Measurements from ENCODE around the gene PRDM8. TPM values are rescaled to one million over a fixed set of nuclear protein-coding genes. Genes with fewer than 3 reads are reported as not detected.

PRDM8 gene
- total and polyA plus RNA-seq, 2 of the 4 experiments (the other 2 are of a cell fraction) = 5.7 to 15.8 TPM

- H2BK120ac ChIP-seq (ENCODE audit: low read depth, low read length) = peak overlapping the region; percentile 42; the same call in 1 of the 2 replicates
- no peaks in the 10 kb centered on the region; the same call in 1 of the 2 replicates for H3K9me1 ChIP-seq (ENCODE audit: insufficient read depth, low read length)
- TF ChIP-seq POLR2A (IDR thresholded peaks at IDR 0.05; ENCODE audit: low read depth, low read length) (no peak), RAD21 (IDR thresholded peaks at IDR 0.05; ENCODE audit: low read length) (no peak), CTCF (conservative IDR thresholded peaks at IDR 0.05; ENCODE audit: low read depth, low read length) (no peak), CEBPB (IDR thresholded peaks at IDR 0.05; ENCODE audit: low read depth, low read length) (no peak), FOS (IDR thresholded peaks at IDR 0.05; ENCODE audit: low read depth, low read length) (no peak), RCOR1 (IDR thresholded peaks at IDR 0.05; ENCODE audit: insufficient replicate concordance, low read length) (no peak), SMC3 (IDR thresholded peaks at IDR 0.05; ENCODE audit: low read depth, low read length) (no peak), MAZ (IDR thresholded peaks at IDR 0.05; ENCODE audit: borderline replicate concordance, low read depth, low read length) (no peak), MXI1 (IDR thresholded peaks at IDR 0.05; ENCODE audit: borderline replicate concordance, low read depth, low read length) (no peak), ELK1 (IDR thresholded peaks at IDR 0.05; ENCODE audit: borderline replicate concordance, low read depth, low read length) (no peak)
- no peak overlapping the region for H2BK15ac ChIP-seq (ENCODE audit: low read depth, low read length)
- WGBS, 2 experiments (ENCODE audit: extremely low coverage in 2 of 2, insufficient read length in 1 of 2) = no CpG with 5 or more reads among the region's 2 CpGs
- H3K23ac ChIP-seq (ENCODE audit: low read depth, low read length) = peak overlapping the region; percentile 39; the same call in 1 of the 2 replicates
- no peak overlapping the region; the same call in 1 of the 2 replicates for H2AK5ac ChIP-seq (ENCODE audit: low read depth, low read length)
- H3K27ac ChIP-seq (ENCODE audit: insufficient read depth, low read length) = no peak overlapping the region
- no peaks in the 10 kb centered on the region; the same call in 1 of the 2 replicates for H3K4me1 ChIP-seq (ENCODE audit: control insufficient read depth, insufficient read depth, low read length)
- H3K36me3 ChIP-seq (ENCODE audit: control insufficient read depth, insufficient read depth, low read length) = no peaks in the 10 kb centered on the region
- H2AK9ac ChIP-seq (replicated peaks; ENCODE audit: low read depth, low read length, poor library complexity) = no peak overlapping the region
- H3K9me3 ChIP-seq (ENCODE audit: control insufficient read depth, insufficient read depth, low read length) = no peaks in the 10 kb centered on the region
- no peak overlapping the region for H4K5ac ChIP-seq (ENCODE audit: low read depth, low read length)
- H2BK5ac ChIP-seq (ENCODE audit: low read depth, low read length, poor library complexity, severe bottlenecking) = no peak overlapping the region
- H3K4me2 ChIP-seq (ENCODE audit: low read depth, low read length) = no peak overlapping the region; the same call in 1 of the 2 replicates
- no peak overlapping the region for H3K9ac ChIP-seq (ENCODE audit: low read depth, low read length)
- CTCF ChIA-PET = interaction anchor here (0.6 to 0.7 kb wide), 2 partner anchors 23 to 58 kb away, joined by 3 read pairs; no protein-coding TSS in a partner anchor
- no peak overlapping the region; the same call in 1 of the 2 replicates for H2BK20ac ChIP-seq (ENCODE audit: low read depth, low read length)
- intact Hi-C loops (cut with micrococcal nuclease) (no loop called here), dilution Hi-C loops (cut with HindIII; ENCODE audit: low sequenced_read_pairs, unreplicated experiment) (no loop called here), in situ Hi-C loops (cut with MboI; ENCODE audit: low sequenced_read_pairs) (loop anchor here (10.0 kb wide), 1 partner anchor 109 kb away; the partner anchor contains the start of gene CFAP299)
- H3K4ac ChIP-seq (ENCODE audit: low read depth, low read length) = no peak overlapping the region
- ATAC-seq (ENCODE audit: low read depth) = no peak
- H3K27me3 ChIP-seq (ENCODE audit: control insufficient read depth, insufficient read depth, low read length) = no peaks in the 10 kb centered on the region
- H3K14ac ChIP-seq (replicated peaks; ENCODE audit: low read depth, low read length) = 0 out of 2 replicates have a peak overlapping the region, but pooled peaks have one; percentile 1
- H3K56ac ChIP-seq (ENCODE audit: extremely low read depth, insufficient read depth, low read length) = no peak overlapping the region
- DNase-seq = peak; percentile 57
- no peaks in the 10 kb centered on the region for H4K20me1 ChIP-seq (ENCODE audit: insufficient read depth, low read length)
- no peak overlapping the region for H2AFZ ChIP-seq (replicated peaks; ENCODE audit: low read length, poor library complexity)
- no peak overlapping the region for H3K4me3 ChIP-seq (ENCODE audit: insufficient read depth, low read depth, low read length)
- no peak overlapping the region for H3K18ac ChIP-seq (ENCODE audit: low read depth, low read length)
- no peak overlapping the region for H4K91ac ChIP-seq (ENCODE audit: insufficient read depth, low read depth, low read length)
- POLR2A ChIA-PET (ENCODE audit: unreplicated experiment) = no interaction called here
- peak overlapping the region in 1 of 2 experiments; percentile 59; a peak in 2 of 4 replicates for H4K8ac ChIP-seq (ENCODE audit: low read depth in 2 of 2, low read length in 2 of 2)
- no TSS peak for BruUV-seq (replicated peaks)
- H3K79me1 ChIP-seq (ENCODE audit: low read depth in 1 of 2, low read length in 2 of 2) = peaks cover 0 to 11% of the 10 kb centered on the region in 2 experiments; a peak in 2 of 4 replicates
These were observed 28.3 kb downstream of the PRDM8 start for GRCh38 chr4:80225595-80225994.
